Measurements from ENCODE around the gene UBAP1L.
A peak's percentile ranks its signal among the peaks of the same experiment; 100 is the strongest.
"Not testable (repeated sequence)": the region's sequence is repeated elsewhere in the genome, so short reads cannot be mapped to it uniquely, and the experiment has no call there.

The UBAP1L gene

GRCh38 chr15:65099801-65100200 is 15.2 kb downstream of the UBAP1L start:
- DNase-seq (ENCODE audit: low spot score) = not testable (repeated sequence)

- no peak for DNase-seq (ENCODE audit: low spot score)
Observed at GRCh38 chr15:65099336-65099735, 15.7 kb downstream of the UBAP1L start.

GRCh38 chr15:65097651-65098263 is 17.2 kb downstream of the UBAP1L start:
- DNase-seq (ENCODE audit: low spot score) = no peak

GRCh38 chr15:65096481-65097385 is 18.3 kb downstream of the UBAP1L start:
- DNase-seq (ENCODE audit: low spot score) = no peak

GRCh38 chr15:65095747-65096104 is 19.3 kb downstream of the UBAP1L start:
- no peak for DNase-seq (ENCODE audit: low spot score)

GRCh38 chr15:65095011-65095746 is 19.8 kb downstream of the UBAP1L start:
- DNase-seq (ENCODE audit: low spot score) = no peak

GRCh38 chr15:65094294-65094995 is 20.6 kb downstream of the UBAP1L start:
- DNase-seq (ENCODE audit: low spot score) = no peak

GRCh38 chr15:65093793-65094170 is 21.2 kb downstream of the UBAP1L start:
- not testable (repeated sequence) for DNase-seq (ENCODE audit: low spot score)

- no peak for DNase-seq (ENCODE audit: low spot score)
Observed at GRCh38 chr15:65092911-65093792, 21.8 kb downstream of the UBAP1L start.

GRCh38 chr15:65091946-65092770 is 22.8 kb downstream of the UBAP1L start:
- no peak for DNase-seq (ENCODE audit: low spot score)

- DNase-seq (ENCODE audit: low spot score) = peak; percentile 72
Observed at GRCh38 chr15:65089206-65089824, 25.7 kb downstream of the UBAP1L start.

- DNase-seq (ENCODE audit: low spot score) = peak; percentile 84
Observed at GRCh38 chr15:65088643-65089021, 26.4 kb downstream of the UBAP1L start.

GRCh38 chr15:65087873-65088642 is 26.9 kb downstream of the UBAP1L start:
- DNase-seq (ENCODE audit: low spot score) = no peak

GRCh38 chr15:65087411-65087810 is 27.6 kb downstream of the UBAP1L start:
- DNase-seq (ENCODE audit: low spot score) = no peak

GRCh38 chr15:65086680-65087111 is 28.3 kb downstream of the UBAP1L start:
- no peak for DNase-seq (ENCODE audit: low spot score)

GRCh38 chr15:65085990-65086679 is 28.9 kb downstream of the UBAP1L start:
- peak; percentile 90 for DNase-seq (ENCODE audit: low spot score)

GRCh38 chr15:65085207-65085753 is 29.7 kb downstream of the UBAP1L start:
- DNase-seq (ENCODE audit: low spot score) = no peak
